ENCODE results near the gene GNAQ.

DNA sequence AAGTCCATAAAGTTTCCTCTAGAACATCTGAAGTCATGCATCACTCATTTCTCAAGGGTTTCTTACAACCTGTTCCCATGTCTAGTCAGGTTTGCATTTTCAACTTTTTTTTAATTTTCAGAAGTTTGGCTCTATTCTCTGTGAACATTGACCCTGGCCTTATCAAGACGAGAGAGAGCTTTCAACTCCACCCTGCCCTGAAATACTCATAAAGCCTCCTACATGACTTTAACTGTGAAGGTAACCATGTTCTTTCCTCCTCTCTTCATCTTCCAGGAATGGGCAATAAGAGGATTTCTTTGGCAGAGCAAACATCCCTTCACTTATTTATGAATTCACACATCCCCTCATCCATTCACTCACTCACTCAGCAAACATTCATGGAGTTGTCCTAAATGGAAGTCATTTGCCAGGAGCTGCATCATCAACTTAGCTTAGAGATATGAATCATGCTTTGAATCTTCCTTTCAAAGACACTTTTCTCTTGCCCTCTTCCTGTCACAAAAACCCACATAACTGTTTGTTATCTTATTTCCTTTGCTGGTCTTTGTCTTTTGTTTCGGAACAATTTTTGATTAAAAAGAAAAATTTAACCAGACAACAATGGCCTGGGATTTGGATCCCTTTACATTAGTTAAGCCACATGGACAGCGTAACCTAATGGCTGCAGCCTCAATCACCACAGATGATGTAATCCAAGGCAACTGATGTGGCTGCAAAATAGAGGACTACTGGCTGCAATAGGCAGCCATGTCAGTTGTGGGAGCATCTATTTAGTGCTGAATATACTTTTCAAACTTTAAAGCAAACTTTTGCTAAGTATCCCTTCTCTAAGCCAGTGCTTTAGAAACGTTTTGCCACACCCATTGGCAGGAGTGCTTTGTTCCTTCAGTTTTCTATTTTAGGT is 43.0 kb upstream of the GNAQ start:
- TF ChIP-seq, protein P1, sequence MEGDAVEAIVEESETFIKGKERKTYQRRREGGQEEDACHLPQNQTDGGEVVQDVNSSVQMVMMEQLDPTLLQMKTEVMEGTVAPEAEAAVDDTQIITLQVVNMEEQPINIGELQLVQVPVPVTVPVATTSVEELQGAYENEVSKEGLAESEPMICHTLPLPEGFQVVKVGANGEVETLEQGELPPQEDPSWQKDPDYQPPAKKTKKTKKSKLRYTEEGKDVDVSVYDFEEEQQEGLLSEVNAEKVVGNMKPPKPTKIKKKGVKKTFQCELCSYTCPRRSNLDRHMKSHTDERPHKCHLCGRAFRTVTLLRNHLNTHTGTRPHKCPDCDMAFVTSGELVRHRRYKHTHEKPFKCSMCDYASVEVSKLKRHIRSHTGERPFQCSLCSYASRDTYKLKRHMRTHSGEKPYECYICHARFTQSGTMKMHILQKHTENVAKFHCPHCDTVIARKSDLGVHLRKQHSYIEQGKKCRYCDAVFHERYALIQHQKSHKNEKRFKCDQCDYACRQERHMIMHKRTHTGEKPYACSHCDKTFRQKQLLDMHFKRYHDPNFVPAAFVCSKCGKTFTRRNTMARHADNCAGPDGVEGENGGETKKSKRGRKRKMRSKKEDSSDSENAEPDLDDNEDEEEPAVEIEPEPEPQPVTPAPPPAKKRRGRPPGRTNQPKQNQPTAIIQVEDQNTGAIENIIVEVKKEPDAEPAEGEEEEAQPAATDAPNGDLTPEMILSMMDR (IDR thresholded peaks at IDR 0.05) = no peak
- TF ChIP-seq POLR2AphosphoS5 (IDR thresholded peaks at IDR 0.05) (no peak), EP300 (IDR thresholded peaks at IDR 0.05) (no peak), POLR2A (IDR thresholded peaks at IDR 0.05) (no peak)

Data from upper lobe of left lung (tissue), 4 donors.